ENCODE data around the gene STPG3. TPM values are rescaled to one million over a fixed set of nuclear protein-coding genes. Genes with fewer than 3 reads are reported as not detected.
"Not testable (repeated sequence)": the region's sequence is repeated elsewhere in the genome, so short reads cannot be mapped to it uniquely, and the experiment has no call there.

STPG3 gene
- total RNA-seq, 1 donor from 2014 or later, result 0.31 TPM

GRCh38 chr9:137236238-137236935 lies 14.7 kb upstream of the STPG3 start:
- no peaks in the 10 kb centered on the region for H3K9me3 Mint-ChIP-seq
- peaks cover 4% of the 10 kb centered on the region for H3K27me3 Mint-ChIP-seq
- H3K36me3 Mint-ChIP-seq, result peaks cover 4% of the 10 kb centered on the region
- no peak overlapping the region for H3K4me3 Mint-ChIP-seq
- peaks cover 9% of the 10 kb centered on the region for H3K4me1 Mint-ChIP-seq (ENCODE audit: unreplicated experiment)
- TF ChIP-seq CTCF (conservative IDR thresholded peaks at IDR 0.05), result peak; percentile 100
- H3K27ac Mint-ChIP-seq, result no peak overlapping the region
- peak; percentile 93 for DNase-seq (ENCODE audit: extremely low spot score, unreplicated experiment)

GRCh38 chr9:137236936-137237421 lies 14.1 kb upstream of the STPG3 start:
- Mint-ChIP-seq H3K4me1 (ENCODE audit: unreplicated experiment) (peaks cover 9% of the 10 kb centered on the region), H3K36me3 (peaks cover 4% of the 10 kb centered on the region), H3K4me3 (no peak overlapping the region), H3K27ac (no peak overlapping the region), H3K9me3 (no peaks in the 10 kb centered on the region), H3K27me3 (peaks cover 4% of the 10 kb centered on the region)
- no peak for DNase-seq (ENCODE audit: extremely low spot score, unreplicated experiment)
- TF ChIP-seq CTCF (conservative IDR thresholded peaks at IDR 0.05), result no peak

- H3K4me3 Mint-ChIP-seq, result no peak overlapping the region
- H3K9me3 Mint-ChIP-seq, result no peaks in the 10 kb centered on the region
- peaks cover 17% of the 10 kb centered on the region for H3K4me1 Mint-ChIP-seq (ENCODE audit: unreplicated experiment)
- peaks cover 4% of the 10 kb centered on the region for H3K27me3 Mint-ChIP-seq
- TF ChIP-seq CTCF (conservative IDR thresholded peaks at IDR 0.05), result no peak
- H3K27ac Mint-ChIP-seq, result peak overlapping the region; percentile 26
- peaks cover 13% of the 10 kb centered on the region for H3K36me3 Mint-ChIP-seq
- DNase-seq (ENCODE audit: extremely low spot score, unreplicated experiment), result no peak
These were observed 13.0 kb upstream of the STPG3 start for GRCh38 chr9:137237759-137238726.

GRCh38 chr9:137239541-137240200 lies 11.4 kb upstream of the STPG3 start:
- not testable (repeated sequence) for H3K27me3 Mint-ChIP-seq; DNase-seq (ENCODE audit: extremely low spot score, unreplicated experiment); H3K9me3 Mint-ChIP-seq
- Mint-ChIP-seq H3K4me3 (peak overlapping the region; percentile 84), H3K27ac (peak overlapping the region; percentile 78), H3K36me3 (peaks cover 17% of the 10 kb centered on the region), H3K4me1 (ENCODE audit: unreplicated experiment) (peaks cover 26% of the 10 kb centered on the region)

GRCh38 chr9:137240318-137240840 lies 10.7 kb upstream of the STPG3 start:
- H3K4me3 Mint-ChIP-seq, result peak overlapping the region; percentile 84
- TF ChIP-seq CTCF (conservative IDR thresholded peaks at IDR 0.05), result peak; percentile 25
- H3K4me1 Mint-ChIP-seq (ENCODE audit: unreplicated experiment), result peaks cover 26% of the 10 kb centered on the region
- peaks cover 4% of the 10 kb centered on the region for H3K27me3 Mint-ChIP-seq
- DNase-seq (ENCODE audit: extremely low spot score, unreplicated experiment), result no peak
- no peaks in the 10 kb centered on the region for H3K9me3 Mint-ChIP-seq
- peaks cover 17% of the 10 kb centered on the region for H3K36me3 Mint-ChIP-seq
- peak overlapping the region; percentile 78 for H3K27ac Mint-ChIP-seq

Measured in type B pancreatic cell (in vitro differentiated cells).